Liver (tissue), 9 donors: ENCODE data around the gene UQCR10. TPM values are rescaled to one million over a fixed set of nuclear protein-coding genes. Genes with fewer than 3 reads are reported as not detected.
A peak's percentile ranks its signal among the peaks of the same experiment; 100 is the strongest.

Source experiments
- DNase-seq: peaks from one replicate; pipeline ENCODE4 v3.0.0-alpha.2; 2017; ENCODE audit warnings: low spot score
- H3K27ac ChIP-seq, 2 donors: one replicate each; pipeline ENCODE4 v1.7.0; 2013; ENCODE audit warnings: inconsistent platforms in 2 of 2, low read length in 2 of 2, control low read depth in 1 of 2, low read depth in 1 of 2, mild to moderate bottlenecking in 1 of 2
- H3K27me3 ChIP-seq, 4 donors: one replicate each; pipeline versions ENCODE4 v1.6.1 to v1.7.0; 2013; ENCODE audit warnings: low read length in 3 of 4, inconsistent platforms in 1 of 4, mild to moderate bottlenecking in 1 of 4, moderate library complexity in 1 of 4; ENCODE audit not compliant: control insufficient read depth in 4 of 4, insufficient read depth in 4 of 4
- H3K36me3 ChIP-seq, 4 donors: one replicate each; pipeline versions ENCODE4 v1.6.1 to v1.7.0; 2013; ENCODE audit warnings: low read length in 3 of 4, mild to moderate bottlenecking in 3 of 4, low read depth in 1 of 4, moderate library complexity in 1 of 4; ENCODE audit not compliant: control insufficient read depth in 4 of 4, insufficient read depth in 3 of 4
- H3K4me1 ChIP-seq, 4 donors: one replicate each; pipeline versions ENCODE4 v1.6.1 to v1.7.0; 2013; ENCODE audit warnings: low read length in 3 of 4, mild to moderate bottlenecking in 3 of 4, moderate library complexity in 1 of 4; ENCODE audit not compliant: control insufficient read depth in 4 of 4, insufficient read depth in 4 of 4
- H3K4me3 ChIP-seq, 3 donors: one replicate each; pipeline versions ENCODE4 v1.6.1 to v1.7.0; 2013; ENCODE audit warnings: low read length in 3 of 3, control low read depth in 1 of 3, low read depth in 1 of 3, mild to moderate bottlenecking in 1 of 3
- H3K9ac ChIP-seq, 2 donors: one replicate each; pipeline ENCODE4 v1.7.0; 2013; ENCODE audit warnings: low read length in 2 of 2, mild to moderate bottlenecking in 2 of 2, moderate library complexity in 2 of 2, control low read depth in 1 of 2, low read depth in 1 of 2
- H3K9me3 ChIP-seq, 4 donors: one replicate each; pipeline versions ENCODE4 v1.6.1 to v1.7.0; 2013; ENCODE audit warnings: low read length in 3 of 4; ENCODE audit not compliant: control insufficient read depth in 4 of 4
- EGR1 ChIP-seq, 2 donors: IDR thresholded peaks; 2 replicates each; pipeline ENCODE4 v1.6.1; 2016 to 2018; ENCODE audit warnings: antibody characterized with exemption in 2 of 2, low read depth in 2 of 2
- FOXA1 ChIP-seq: IDR thresholded peaks from 2 replicates; pipeline ENCODE4 v1.6.1; 2016; ENCODE audit warnings: antibody characterized with exemption
- FOXA2 ChIP-seq: IDR thresholded peaks from 2 replicates; pipeline ENCODE4 v1.6.1; 2016; ENCODE audit warnings: antibody characterized with exemption
- GABPA ChIP-seq, 2 donors: IDR thresholded peaks in 1 of 2; conservative IDR thresholded peaks in 1 of 2; 2 replicates each; pipeline ENCODE4 v1.6.1; 2016; ENCODE audit warnings: antibody characterized with exemption in 2 of 2, mild to moderate bottlenecking in 1 of 2, moderate library complexity in 1 of 2
- HNF4A ChIP-seq, 2 donors: conservative IDR thresholded peaks; 2 replicates each; pipeline ENCODE4 v1.6.1; 2016; ENCODE audit warnings: antibody characterized with exemption in 2 of 2, mild to moderate bottlenecking in 2 of 2
- HNF4G ChIP-seq: IDR thresholded peaks from 2 replicates; pipeline ENCODE4 v1.6.1; 2016; ENCODE audit warnings: antibody characterized with exemption
- JUND ChIP-seq, 2 donors: IDR thresholded peaks; 2 replicates each; pipeline ENCODE4 v1.6.1; 2016; ENCODE audit warnings: antibody characterized with exemption in 2 of 2
- NR2F2 ChIP-seq: IDR thresholded peaks from 2 replicates; pipeline ENCODE4 v1.6.1; 2016; ENCODE audit warnings: antibody characterized with exemption
- RAD21 ChIP-seq, 2 donors: IDR thresholded peaks; 2 replicates each; pipeline ENCODE4 v1.6.1; 2016; ENCODE audit warnings: antibody characterized with exemption in 2 of 2, mild to moderate bottlenecking in 2 of 2
- RXRA ChIP-seq, 2 donors: IDR thresholded peaks; 2 replicates each; pipeline ENCODE4 v1.6.1; 2017 to 2018; ENCODE audit warnings: antibody characterized with exemption in 2 of 2, mild to moderate bottlenecking in 1 of 2
- SP1 ChIP-seq: IDR thresholded peaks from 2 replicates; pipeline ENCODE4 v1.6.1; 2018; ENCODE audit warnings: antibody characterized with exemption, mild to moderate bottlenecking
- TAF1 ChIP-seq: conservative IDR thresholded peaks from 2 replicates; pipeline ENCODE4 v1.6.1; 2016; ENCODE audit warnings: antibody characterized with exemption, mild to moderate bottlenecking
- YY1 ChIP-seq: IDR thresholded peaks from 2 replicates; pipeline ENCODE4 v1.6.1; 2016; ENCODE audit warnings: antibody characterized with exemption, mild to moderate bottlenecking
- WGBS: extraction: QIAGEN DNeasy Blood & Tissue Kit; methylation state at CpG from one replicate; pipeline ENCODE4 v1.1.7; 2013; 5-methylcytosine and 5-hydroxymethylcytosine counted together
- polyA plus RNA-seq, 2 donors: library from polyadenylated mRNA; stranded (reverse) in 1 of 2; unstranded in 1 of 2; fragments of 200-250 nt in 1 of 2; fragments of >200 nt in 1 of 2; fragmentation: Nextera tagmentation in 1 of 2; extraction: Ambion mirVana in 1 of 2; gene quantifications; one replicate each; pipeline versions ENCODE4 v1.2.1 to v1.2.3, GENCODE V29; 2013 to 2015
- total RNA-seq, 2 donors: library from RNA; depleted of rRNA; stranded (reverse); fragments of >200 nt; gene quantifications; one replicate each; pipeline ENCODE4 v1.2.3, GENCODE V29; 2014
- TF ChIP-seq, protein P1 (sequence below): IDR thresholded peaks from 2 replicates; pipeline ENCODE4 v1.6.1; 2016; ENCODE audit warnings: antibody characterized with exemption
- TF ChIP-seq, protein P2 (sequence below): fragments of 150-350 bp; IDR thresholded peaks from 2 replicates; pipeline ENCODE4 v1.5.1; 2017; ENCODE audit warnings: improper control_type of control experiment, low read depth, low read length; ENCODE audit not compliant: missing input control
- TF ChIP-seq, protein P3 (sequence below): IDR thresholded peaks from 2 replicates; pipeline ENCODE4 v1.6.1; 2016; ENCODE audit warnings: antibody characterized with exemption
- donor health status: healthy.
- donor health status: healthy.
- donor health status: healthy.
- donor health status: healthy.
- donor health status: healthy.

UQCR10 gene
- total and polyA plus RNA-seq, 4 donors: 40.2 to 243 (median 102) TPM

GRCh38 chr22:29813563-29813962 is 46.4 kb downstream of the UQCR10 start:
- peak overlapping the region in 1 of 3 donors; percentile 26 for H3K4me3 ChIP-seq
- H3K9ac ChIP-seq: no peak overlapping the region
- 52% methylated on average over 3 of the region's 3 CpGs for WGBS
- peaks cover 0 to 16% (median 12%) of the 10 kb centered on the region in 4 donors for H3K36me3 ChIP-seq
- no peak for DNase-seq
- TF ChIP-seq JUND (IDR thresholded peaks at IDR 0.05) (peak in 1 of 2 donors; percentile 52), TAF1 (no peak)
- H3K4me1 ChIP-seq: peaks cover 19 to 85% (median 81%) of the 10 kb centered on the region in 4 donors
- no peaks in the 10 kb centered on the region for H3K9me3 ChIP-seq
- no peaks in the 10 kb centered on the region for H3K27me3 ChIP-seq
- H3K27ac ChIP-seq: peak overlapping the region; percentile 71 to 81

GRCh38 chr22:29814003-29814402 is 46.8 kb downstream of the UQCR10 start:
- Histone ChIP-seq H3K4me1 (peaks cover 21 to 89% (median 85%) of the 10 kb centered on the region in 4 donors), H3K9ac (no peak overlapping the region), H3K9me3 (no peaks in the 10 kb centered on the region), H3K36me3 (peaks cover 0 to 16% (median 12%) of the 10 kb centered on the region in 4 donors), H3K27me3 (no peaks in the 10 kb centered on the region), H3K4me3 (no peak overlapping the region), H3K27ac (peak overlapping the region; percentile 71 to 81)
- WGBS: 54% methylated on average over 5 of the region's 5 CpGs
- no peak for DNase-seq
- TF ChIP-seq FOXA2 (no peak), RXRA (IDR thresholded peaks at IDR 0.05) (peak in 1 of 2 donors; percentile 52), RAD21 (IDR thresholded peaks at IDR 0.05) (no peak), HNF4A (conservative IDR thresholded peaks at IDR 0.05) (peak in 1 of 2 donors; percentile 38), HNF4G (no peak)
- TF ChIP-seq, protein P1, sequence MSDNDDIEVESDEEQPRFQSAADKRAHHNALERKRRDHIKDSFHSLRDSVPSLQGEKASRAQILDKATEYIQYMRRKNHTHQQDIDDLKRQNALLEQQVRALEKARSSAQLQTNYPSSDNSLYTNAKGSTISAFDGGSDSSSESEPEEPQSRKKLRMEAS: peak; percentile 48

- Histone ChIP-seq H3K9me3 (no peaks in the 10 kb centered on the region), H3K4me3 (no peak overlapping the region), H3K4me1 (peaks cover 20 to 82% (median 80%) of the 10 kb centered on the region in 4 donors), H3K36me3 (peaks cover 0 to 16% (median 10%) of the 10 kb centered on the region in 4 donors), H3K27ac (peak overlapping the region; percentile 58 to 75), H3K27me3 (no peaks in the 10 kb centered on the region), H3K9ac (no peak overlapping the region)
- no peak for TF ChIP-seq FOXA2
- TF ChIP-seq, protein P1: no peak
- TF ChIP-seq RXRA (IDR thresholded peaks at IDR 0.05): no peak
- no peak for DNase-seq
- 56% methylated on average over 4 of the region's 4 CpGs for WGBS
Observed at GRCh38 chr22:29815580-29815979, 48.4 kb downstream of the UQCR10 start.

GRCh38 chr22:29816128-29816527 is 49.0 kb downstream of the UQCR10 start:
- peak overlapping the region; percentile 58 to 75 for H3K27ac ChIP-seq
- TF ChIP-seq EGR1 (IDR thresholded peaks at IDR 0.05; ENCODE audit: low read depth in 2 of 2): no peak
- peak; percentile 81 to 82 for TF ChIP-seq HNF4A (conservative IDR thresholded peaks at IDR 0.05)
- peak; percentile 84 for TF ChIP-seq SP1
- TF ChIP-seq GABPA (IDR thresholded peaks at IDR 0.05 in 1 of 2, conservative IDR thresholded peaks at IDR 0.05 in 1 of 2): no peak
- TF ChIP-seq RAD21 (IDR thresholded peaks at IDR 0.05): peak; percentile 39 to 64
- TF ChIP-seq JUND (IDR thresholded peaks at IDR 0.05): peak in 1 of 2 donors; percentile 64
- TF ChIP-seq FOXA1: no peak
- peak; percentile 56 for TF ChIP-seq NR2F2
- peak; percentile 91 for TF ChIP-seq YY1
- TF ChIP-seq, protein P1: peak; percentile 75
- peak; percentile 22 for TF ChIP-seq HNF4G
- no peak for TF ChIP-seq TAF1
- TF ChIP-seq FOXA2: peak; percentile 28
- TF ChIP-seq, protein P2, sequence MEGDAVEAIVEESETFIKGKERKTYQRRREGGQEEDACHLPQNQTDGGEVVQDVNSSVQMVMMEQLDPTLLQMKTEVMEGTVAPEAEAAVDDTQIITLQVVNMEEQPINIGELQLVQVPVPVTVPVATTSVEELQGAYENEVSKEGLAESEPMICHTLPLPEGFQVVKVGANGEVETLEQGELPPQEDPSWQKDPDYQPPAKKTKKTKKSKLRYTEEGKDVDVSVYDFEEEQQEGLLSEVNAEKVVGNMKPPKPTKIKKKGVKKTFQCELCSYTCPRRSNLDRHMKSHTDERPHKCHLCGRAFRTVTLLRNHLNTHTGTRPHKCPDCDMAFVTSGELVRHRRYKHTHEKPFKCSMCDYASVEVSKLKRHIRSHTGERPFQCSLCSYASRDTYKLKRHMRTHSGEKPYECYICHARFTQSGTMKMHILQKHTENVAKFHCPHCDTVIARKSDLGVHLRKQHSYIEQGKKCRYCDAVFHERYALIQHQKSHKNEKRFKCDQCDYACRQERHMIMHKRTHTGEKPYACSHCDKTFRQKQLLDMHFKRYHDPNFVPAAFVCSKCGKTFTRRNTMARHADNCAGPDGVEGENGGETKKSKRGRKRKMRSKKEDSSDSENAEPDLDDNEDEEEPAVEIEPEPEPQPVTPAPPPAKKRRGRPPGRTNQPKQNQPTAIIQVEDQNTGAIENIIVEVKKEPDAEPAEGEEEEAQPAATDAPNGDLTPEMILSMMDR: no peak
- TF ChIP-seq, protein P3, sequence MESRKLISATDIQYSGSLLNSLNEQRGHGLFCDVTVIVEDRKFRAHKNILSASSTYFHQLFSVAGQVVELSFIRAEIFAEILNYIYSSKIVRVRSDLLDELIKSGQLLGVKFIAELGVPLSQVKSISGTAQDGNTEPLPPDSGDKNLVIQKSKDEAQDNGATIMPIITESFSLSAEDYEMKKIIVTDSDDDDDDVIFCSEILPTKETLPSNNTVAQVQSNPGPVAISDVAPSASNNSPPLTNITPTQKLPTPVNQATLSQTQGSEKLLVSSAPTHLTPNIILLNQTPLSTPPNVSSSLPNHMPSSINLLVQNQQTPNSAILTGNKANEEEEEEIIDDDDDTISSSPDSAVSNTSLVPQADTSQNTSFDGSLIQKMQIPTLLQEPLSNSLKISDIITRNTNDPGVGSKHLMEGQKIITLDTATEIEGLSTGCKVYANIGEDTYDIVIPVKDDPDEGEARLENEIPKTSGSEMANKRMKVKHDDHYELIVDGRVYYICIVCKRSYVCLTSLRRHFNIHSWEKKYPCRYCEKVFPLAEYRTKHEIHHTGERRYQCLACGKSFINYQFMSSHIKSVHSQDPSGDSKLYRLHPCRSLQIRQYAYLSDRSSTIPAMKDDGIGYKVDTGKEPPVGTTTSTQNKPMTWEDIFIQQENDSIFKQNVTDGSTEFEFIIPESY: peak; percentile 53

More at GRCh38 chr22:29816128-29816527, 49.0 kb downstream of the UQCR10 start:
- no peaks in the 10 kb centered on the region for H3K9me3 ChIP-seq
- peaks cover 17 to 82% (median 78%) of the 10 kb centered on the region in 4 donors for H3K4me1 ChIP-seq
- no peak for DNase-seq
- H3K9ac ChIP-seq: no peak overlapping the region
- no peaks in the 10 kb centered on the region for H3K27me3 ChIP-seq
- WGBS: 28% methylated on average over 2 of the region's 2 CpGs
- H3K36me3 ChIP-seq: peaks cover 0 to 16% (median 10%) of the 10 kb centered on the region in 4 donors
- H3K4me3 ChIP-seq: no peak overlapping the region
